22Rv1 (cell line): Measurements from ENCODE around the gene MTURN.

Experiments
- CTCF ChIP-seq: fragments of 450-650 bp; IDR thresholded peaks from 2 replicates; pipeline ENCODE4 v1.5.1; 2017; ENCODE audit warnings: mild to moderate bottlenecking
- ZFX ChIP-seq: fragments of 450-650 bp; IDR thresholded peaks from 2 replicates; pipeline ENCODE4 v1.6.1; 2017; ENCODE audit warnings: antibody characterized with exemption, borderline replicate concordance

DNA sequence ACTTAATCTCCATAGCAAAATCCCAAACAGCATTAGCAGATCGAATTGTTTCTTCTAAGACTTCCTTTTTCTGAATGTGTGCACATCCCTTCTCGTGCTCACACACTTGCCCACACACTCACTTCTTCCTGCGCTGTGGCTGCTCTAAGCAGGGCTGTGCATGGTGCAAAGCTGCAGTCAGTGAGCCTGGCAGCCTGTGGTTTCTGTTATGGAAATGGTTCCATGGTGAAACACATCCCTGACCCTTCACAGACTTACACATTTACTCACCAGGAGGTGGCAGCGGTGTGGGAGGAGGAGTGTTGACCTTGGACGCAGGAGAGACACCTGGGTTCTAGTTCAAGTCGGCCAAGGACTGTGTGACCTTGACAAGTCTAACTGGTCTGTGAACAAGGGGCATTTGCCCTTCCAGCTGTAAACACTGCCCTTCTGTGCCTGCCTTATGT lies 24.9 kb downstream of the MTURN start:
- TF ChIP-seq CTCF (peak; percentile 78), ZFX (no peak)
